Nephron (organoid): ENCODE data around the gene FADS6.

Source experiments
- H3K27ac Mint-ChIP-seq, 3 experiments: 2 replicates each; pipeline ENCODE4 v1.8.0; 2020; ENCODE audit warnings: mixed read lengths in 3 of 3, mild to moderate bottlenecking in 2 of 3, moderate library complexity in 1 of 3
- H3K27me3 Mint-ChIP-seq: 2 replicates; pipeline ENCODE4 v1.8.0; 2021; ENCODE audit warnings: low read depth, mild to moderate bottlenecking, moderate library complexity, mixed read lengths
- H3K36me3 Mint-ChIP-seq: 2 replicates; pipeline ENCODE4 v1.8.0; 2020; ENCODE audit warnings: low read depth, mixed read lengths
- H3K4me1 Mint-ChIP-seq: 2 replicates; pipeline ENCODE4 v1.8.0; 2020; ENCODE audit warnings: mixed read lengths
- H3K4me3 Mint-ChIP-seq, 3 experiments: 2 replicates each; pipeline ENCODE4 v1.8.0; 2020; ENCODE audit warnings: mild to moderate bottlenecking in 3 of 3, mixed read lengths in 3 of 3, moderate library complexity in 2 of 3
- H3K9me3 Mint-ChIP-seq: 2 replicates; pipeline ENCODE4 v1.8.0; 2020; ENCODE audit warnings: mixed read lengths
- CTCF ChIP-seq, 3 experiments: fragments of 200-600 bp; sonication (generic); IDR thresholded peaks; one replicate each; pipeline ENCODE4 v1.5.0; 2021; ENCODE audit warnings: antibody characterized with exemption in 3 of 3; ENCODE audit not compliant: unreplicated experiment in 3 of 3

Gene FADS6

DNA sequence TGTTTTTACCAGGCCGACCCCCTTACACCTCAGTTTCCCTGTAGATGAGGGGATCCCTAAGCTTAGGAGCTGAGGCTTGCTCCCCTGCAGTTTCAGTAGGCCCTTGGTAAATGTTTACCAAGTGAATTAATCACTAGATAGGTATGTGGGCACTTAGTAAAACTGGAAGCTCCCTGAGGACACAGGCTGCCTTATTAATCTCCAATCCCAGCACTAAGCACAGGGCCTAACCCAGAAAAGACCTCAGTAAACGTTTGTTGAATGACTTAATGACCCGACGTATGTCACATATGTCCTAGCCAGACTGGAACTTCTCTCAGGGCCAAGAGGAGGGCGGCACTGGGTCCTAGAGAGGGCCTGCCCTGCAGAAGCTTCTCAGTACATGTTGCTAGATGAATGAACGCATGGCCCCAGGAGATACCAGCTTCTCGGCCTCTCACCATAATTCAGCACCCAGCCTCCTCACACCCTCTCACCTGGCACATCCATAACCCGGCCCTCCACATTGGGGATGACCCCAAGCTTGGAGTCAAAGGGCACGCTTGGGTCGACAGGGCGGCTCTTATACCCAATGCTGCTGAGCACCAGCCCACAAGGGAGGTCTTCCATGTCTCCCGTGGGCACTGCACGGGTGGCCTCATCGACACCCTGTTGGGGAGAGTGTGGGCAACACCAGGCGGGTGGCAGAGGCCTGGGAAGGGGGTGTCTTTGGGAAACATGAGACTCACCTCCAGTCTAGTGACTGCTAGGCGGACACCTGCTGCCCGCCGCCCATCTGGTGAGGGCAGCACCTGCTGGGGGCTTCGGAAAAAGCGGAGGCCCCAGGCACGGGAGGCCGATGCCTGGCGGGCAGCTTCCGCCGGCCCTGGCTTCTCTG, 29.8 kb downstream of the FADS6 start:
- Mint-ChIP-seq H3K27me3 (peaks cover 51% of the 10 kb centered on the region), H3K9me3 (no peaks in the 10 kb centered on the region), H3K36me3 (no peaks in the 10 kb centered on the region), H3K4me3 (no peak overlapping the region), H3K4me1 (peaks cover 5% of the 10 kb centered on the region), H3K27ac (no peak overlapping the region)
- TF ChIP-seq CTCF (IDR thresholded peaks at IDR 0.05; ENCODE audit: unreplicated experiment in 3 of 3): no peak

- H3K36me3 Mint-ChIP-seq: no peaks in the 10 kb centered on the region
These were observed 30.5 kb downstream of the FADS6 start for GRCh38 chr17:74862919-74863318.

DNA sequence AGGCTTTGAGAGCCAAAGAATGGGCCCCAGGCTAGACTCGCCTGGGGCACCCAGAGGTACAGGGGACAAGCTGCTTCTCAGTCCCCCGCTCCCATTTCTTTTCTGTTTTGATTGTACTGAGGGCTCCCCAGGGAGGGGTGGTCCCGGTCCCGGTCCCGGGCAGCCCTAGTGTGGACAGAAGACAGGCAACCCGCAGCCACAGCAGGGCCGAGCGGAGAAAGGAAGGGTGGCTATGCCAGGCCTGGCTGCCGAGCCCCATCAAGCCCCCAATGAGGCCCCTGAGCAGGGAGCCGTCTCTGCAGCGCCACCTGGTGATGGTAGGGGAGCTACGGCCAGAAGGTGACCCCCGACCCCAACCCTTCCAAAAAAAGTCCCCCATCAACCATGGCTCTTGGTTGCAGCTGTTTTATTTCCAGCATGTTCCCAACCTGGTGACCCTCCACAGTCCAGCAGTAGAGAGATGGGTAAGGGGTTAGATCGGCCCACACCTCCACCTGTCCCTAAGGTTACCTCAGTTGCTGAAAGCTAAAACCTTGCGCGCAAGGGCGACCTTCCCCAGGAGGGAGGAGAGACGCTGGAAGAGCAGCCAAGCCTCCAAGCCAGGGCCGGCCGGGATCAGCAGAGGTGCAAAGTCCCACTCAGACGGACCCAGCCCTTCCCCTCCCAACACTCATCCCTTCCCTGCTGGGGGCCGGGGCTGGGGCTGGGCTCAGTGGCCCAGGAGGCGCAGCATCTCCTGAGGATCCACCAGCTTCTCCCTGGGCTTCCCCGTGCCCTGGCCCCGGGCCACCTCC, 31.1 kb downstream of the FADS6 start:
- Mint-ChIP-seq H3K36me3 (no peaks in the 10 kb centered on the region), H3K4me3 (peak overlapping the region in 1 of 3 experiments; percentile 35), H3K9me3 (no peaks in the 10 kb centered on the region), H3K27me3 (peaks cover 65% of the 10 kb centered on the region), H3K27ac (no peak overlapping the region), H3K4me1 (peaks cover 5% of the 10 kb centered on the region)
- TF ChIP-seq CTCF (IDR thresholded peaks at IDR 0.05; ENCODE audit: unreplicated experiment in 3 of 3): peak; percentile 71 to 79 (median 74)

More at GRCh38 chr17:74862919-74863318, 30.5 kb downstream of the FADS6 start:
- H3K27ac Mint-ChIP-seq: no peak overlapping the region
- TF ChIP-seq CTCF (IDR thresholded peaks at IDR 0.05; ENCODE audit: unreplicated experiment in 3 of 3): no peak
- peaks cover 5% of the 10 kb centered on the region for H3K4me1 Mint-ChIP-seq
- peaks cover 58% of the 10 kb centered on the region for H3K27me3 Mint-ChIP-seq
- H3K9me3 Mint-ChIP-seq: no peaks in the 10 kb centered on the region
- no peak overlapping the region for H3K4me3 Mint-ChIP-seq

- no peaks in the 10 kb centered on the region for H3K36me3 Mint-ChIP-seq
- peaks cover 71% of the 10 kb centered on the region for H3K27me3 Mint-ChIP-seq
- no peaks in the 10 kb centered on the region for H3K9me3 Mint-ChIP-seq
- H3K4me3 Mint-ChIP-seq: peak overlapping the region in 2 of 3 experiments; percentile 19 to 35
- no peak overlapping the region for H3K27ac Mint-ChIP-seq
- no peak for TF ChIP-seq CTCF (IDR thresholded peaks at IDR 0.05; ENCODE audit: unreplicated experiment in 3 of 3)
- H3K4me1 Mint-ChIP-seq: peaks cover 5% of the 10 kb centered on the region
These were observed 31.7 kb downstream of the FADS6 start for GRCh38 chr17:74861662-74862107.

DNA sequence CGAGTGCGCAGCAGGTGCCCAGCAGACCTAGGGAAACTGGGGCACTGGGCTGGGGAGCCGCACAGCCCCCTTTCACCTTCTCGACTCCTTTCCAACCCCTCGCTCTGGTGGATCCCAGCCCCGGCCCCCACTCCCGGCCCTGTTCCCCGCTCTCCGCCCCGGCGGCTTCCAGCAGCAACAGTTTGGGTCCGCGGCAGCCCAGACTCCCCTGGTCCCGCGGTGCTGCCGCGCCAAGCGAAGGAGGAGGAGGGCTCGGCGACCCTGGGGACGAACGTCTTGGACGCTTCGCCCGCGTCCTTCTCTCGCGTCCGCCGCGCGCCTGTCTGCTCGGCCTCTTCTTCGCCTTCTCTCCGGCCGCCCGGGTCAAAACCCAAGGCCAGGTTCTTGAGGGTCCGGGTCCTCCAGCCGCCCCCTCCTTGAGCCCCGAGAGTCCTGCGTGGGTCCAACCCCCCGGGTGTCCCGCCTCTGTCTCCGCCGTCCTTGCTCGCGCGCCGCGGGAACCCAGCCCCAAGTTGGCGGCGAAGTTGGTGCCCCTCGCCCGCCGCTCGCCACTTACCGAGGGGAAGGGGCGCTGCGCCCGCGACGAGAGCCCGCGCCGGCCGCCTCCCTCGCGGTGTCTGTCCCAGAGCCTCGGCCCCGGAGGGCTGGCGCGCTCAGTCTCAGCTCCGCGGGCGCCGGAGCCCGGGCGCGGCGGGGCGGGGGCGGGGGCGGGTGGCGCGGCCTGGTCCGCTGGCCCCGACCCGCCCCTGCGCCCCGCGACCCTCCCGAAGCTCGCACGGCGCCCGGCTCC, 32.4 kb downstream of the FADS6 start:
- Mint-ChIP-seq H3K36me3 (no peaks in the 10 kb centered on the region), H3K27me3 (peaks cover 77% of the 10 kb centered on the region), H3K27ac (no peak overlapping the region), H3K4me1 (peaks cover 5% of the 10 kb centered on the region), H3K4me3 (peak overlapping the region in 1 of 3 experiments; percentile 43), H3K9me3 (no peaks in the 10 kb centered on the region)
- TF ChIP-seq CTCF (IDR thresholded peaks at IDR 0.05; ENCODE audit: unreplicated experiment in 3 of 3): no peak
